A673 (cell line): ENCODE data around the gene ZFYVE21. TPM values are rescaled to one million over a fixed set of nuclear protein-coding genes. Genes with fewer than 3 reads are reported as not detected.
A peak's percentile ranks its signal among the peaks of the same experiment; 100 is the strongest.

Experiments used
- Bru-seq: library from RNA; stranded (reverse); fragments of 400-500 nt; gene quantifications from one replicate; lab custom pipeline; 2021; lab: Mats Ljungman, UMichigan
- BruChase-seq, 2 experiments: library from RNA; stranded (reverse); fragments of 400-500 nt; gene quantifications; one replicate each; lab custom pipeline; 2021; lab: Mats Ljungman, UMichigan
- BruUV-seq: library from RNA; stranded (reverse); fragments of 400-500 nt; replicated peaks from 2 replicates; lab custom pipeline; 2021; lab: Mats Ljungman, UMichigan
- CTCF ChIA-PET: fragments of 300-600 bp; sonication (Branson Sonifier 250); formaldehyde crosslinking; loops from one replicate; lab custom pipeline; 2022; ENCODE audit warnings: antibody characterized with exemption; lab: Charles Lee
- POLR2A ChIA-PET: fragments of 300-600 bp; sonication (Branson Sonifier 250); formaldehyde crosslinking; loops from one replicate; lab custom pipeline; 2022; ENCODE audit warnings: antibody characterized with exemption; ENCODE audit not compliant: low non-redundant PET; lab: Charles Lee
- DNase-seq: peaks from one replicate; pipeline ENCODE4 v3.0.0-alpha.2; 2015; ENCODE audit warnings: low spot score
- H3K27ac ChIP-seq: fragments of 200-600 bp; sonication (generic); 2 replicates; pipeline ENCODE4 v1.5.1; 2016; ENCODE audit warnings: mixed run types, low read depth, mild to moderate bottlenecking, mixed read lengths, antibody characterized with exemption, low read length; ENCODE audit not compliant: poor library complexity, severe bottlenecking
- H3K27me3 ChIP-seq: fragments of 200-600 bp; sonication (generic); replicated peaks from 2 replicates; pipeline ENCODE4 v1.6.1; 2017; ENCODE audit warnings: mixed run types, low read depth, mild to moderate bottlenecking, mixed read lengths, antibody characterized with exemption, low read length; ENCODE audit not compliant: insufficient read depth, poor library complexity
- H3K36me3 ChIP-seq: fragments of 200-600 bp; sonication (generic); 2 replicates; pipeline ENCODE4 v1.6.1; 2016; ENCODE audit warnings: mixed run types, mild to moderate bottlenecking, mixed read lengths, antibody characterized with exemption, low read length; ENCODE audit not compliant: insufficient read depth, poor library complexity, severe bottlenecking
- H3K4me1 ChIP-seq: fragments of 200-600 bp; sonication (generic); 2 replicates; pipeline ENCODE4 v1.6.1; 2017; ENCODE audit warnings: mixed run types, mild to moderate bottlenecking, mixed read lengths, antibody characterized with exemption, low read length; ENCODE audit not compliant: insufficient read depth, poor library complexity, severe bottlenecking
- H3K4me3 ChIP-seq: fragments of 200-600 bp; sonication (generic); 2 replicates; pipeline ENCODE4 v1.5.1; 2016; ENCODE audit warnings: low read depth, mixed run types, mild to moderate bottlenecking, mixed read lengths, low read length; ENCODE audit not compliant: poor library complexity, severe bottlenecking
- H3K9me3 ChIP-seq: fragments of 200-600 bp; sonication (generic); 2 replicates; pipeline ENCODE4 v1.6.1; 2016; ENCODE audit warnings: mixed run types, low read depth, mild to moderate bottlenecking, mixed read lengths, antibody characterized with exemption, low read length; ENCODE audit not compliant: poor library complexity, severe bottlenecking
- EZH2 ChIP-seq: fragments of 200-600 bp; sonication (generic); IDR thresholded peaks from 2 replicates; pipeline ENCODE4 v1.6.1; 2017; ENCODE audit warnings: borderline replicate concordance, low read depth, mild to moderate bottlenecking, mixed read lengths, antibody characterized with exemption, low read length; ENCODE audit not compliant: poor library complexity, severe bottlenecking
- intact Hi-C: fragments of 100-400 bp; cut with micrococcal nuclease; formaldehyde crosslinking; loops from one replicate; pipeline ENCODE4 v1.10.0; 2022; ENCODE audit not compliant: unreplicated experiment
- long read RNA-seq: library from polyadenylated mRNA; stranded (forward); transcript quantifications from one replicate; pipeline ENCODE4 v2.0.0, GENCODE V29; 2022
- total RNA-seq: library from RNA; stranded (reverse); gene quantifications from 2 replicates; pipeline ENCODE4 v1.2.3, GENCODE V29; 2021
- TF ChIP-seq, protein P1 (sequence below): fragments of 300-800, 200-600 bp; sonication (generic); conservative IDR thresholded peaks from 2 replicates; pipeline ENCODE4 v1.5.1; 2017; ENCODE audit warnings: low read depth, mild to moderate bottlenecking, antibody characterized with exemption, low read length, moderate library complexity, mixed read lengths

Gene ZFYVE21
- total RNA-seq (35.7 and 38.6 TPM in 2 replicates), Bru-seq, nascent RNA (percentile 58 among the genes with signal in this experiment), BruChase-seq, experiment 1, labeled RNA remaining after a 2-hour chase (percentile 79 among the genes with signal in this experiment), BruChase-seq, experiment 2, labeled RNA remaining after a 6-hour chase (percentile 72 among the genes with signal in this experiment)
- long read RNA-seq, transcript ZFYVE21-201 (8 exons, 1,521 nt) = minor isoform, 9 of 76 reads
- long read RNA-seq, transcript ZFYVE21-202 (7 exons, 1,383 nt) = major isoform, 56 of 76 reads
- long read RNA-seq, partial matches to known transcripts = 0 of 76 reads
- long read RNA-seq, other reads (novel, unspliced or antisense) = 10 of 76 reads

DNA sequence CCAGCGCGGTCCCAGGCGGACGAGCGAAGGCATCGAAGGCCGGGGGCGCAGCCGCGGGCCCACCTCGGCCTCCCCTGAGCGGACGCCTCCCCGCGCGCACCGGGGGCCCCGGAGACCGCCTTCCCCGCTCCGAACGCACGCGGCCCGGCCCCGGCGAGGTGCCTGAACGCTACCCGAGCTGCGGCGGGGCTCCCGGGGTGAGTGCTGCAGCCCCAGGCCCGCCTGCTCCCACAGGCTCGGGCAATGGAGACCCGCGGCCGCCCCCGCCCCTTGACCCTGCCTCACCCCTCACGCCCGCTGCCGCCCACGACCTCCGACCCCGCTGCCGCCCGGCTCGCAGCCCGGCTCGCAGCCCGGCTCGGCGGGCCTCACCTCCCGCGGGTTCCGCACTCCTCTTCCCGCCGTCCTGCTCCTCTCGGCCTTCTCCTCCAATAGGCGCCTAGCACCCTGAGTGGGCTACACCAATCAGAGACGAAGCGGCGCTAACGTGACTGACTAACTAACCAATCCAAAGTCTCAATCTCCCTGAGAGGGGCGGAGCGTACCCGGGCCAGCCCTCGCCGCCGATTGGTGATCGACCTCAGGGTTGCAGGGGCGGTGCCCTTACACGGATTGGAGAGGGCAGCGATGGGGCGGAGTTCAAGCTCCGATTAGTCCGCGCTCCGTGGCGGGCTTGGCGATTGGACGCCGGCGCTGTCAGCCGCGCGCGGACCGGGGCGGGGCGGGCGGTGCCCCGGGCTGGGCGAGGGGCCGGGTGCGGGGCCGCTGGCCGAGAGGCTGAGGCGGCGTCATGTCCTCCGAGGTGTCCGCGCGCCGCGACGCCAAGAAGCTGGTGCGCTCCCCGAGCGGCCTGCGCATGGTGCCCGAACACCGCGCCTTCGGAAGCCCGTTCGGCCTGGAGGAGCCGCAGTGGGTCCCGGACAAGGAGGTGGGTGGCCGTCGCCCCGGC is at the start of gene ZFYVE21, which contains the start of gene XRCC3:
Gene ZFYVE21, plus strand, starts transcription at position 759 of the 949 bp plus-strand sequence. Its CDS starts 32 bp downstream, at position 791.
Gene XRCC3, minus strand, starts transcription at position 400 of the 949 bp plus-strand sequence. CDS start 4,364 bp downstream, outside the sequence.
- H3K9me3 ChIP-seq = no peaks in the 10 kb centered on the region
- TF ChIP-seq EZH2 = no peak
- TF ChIP-seq, protein P1, sequence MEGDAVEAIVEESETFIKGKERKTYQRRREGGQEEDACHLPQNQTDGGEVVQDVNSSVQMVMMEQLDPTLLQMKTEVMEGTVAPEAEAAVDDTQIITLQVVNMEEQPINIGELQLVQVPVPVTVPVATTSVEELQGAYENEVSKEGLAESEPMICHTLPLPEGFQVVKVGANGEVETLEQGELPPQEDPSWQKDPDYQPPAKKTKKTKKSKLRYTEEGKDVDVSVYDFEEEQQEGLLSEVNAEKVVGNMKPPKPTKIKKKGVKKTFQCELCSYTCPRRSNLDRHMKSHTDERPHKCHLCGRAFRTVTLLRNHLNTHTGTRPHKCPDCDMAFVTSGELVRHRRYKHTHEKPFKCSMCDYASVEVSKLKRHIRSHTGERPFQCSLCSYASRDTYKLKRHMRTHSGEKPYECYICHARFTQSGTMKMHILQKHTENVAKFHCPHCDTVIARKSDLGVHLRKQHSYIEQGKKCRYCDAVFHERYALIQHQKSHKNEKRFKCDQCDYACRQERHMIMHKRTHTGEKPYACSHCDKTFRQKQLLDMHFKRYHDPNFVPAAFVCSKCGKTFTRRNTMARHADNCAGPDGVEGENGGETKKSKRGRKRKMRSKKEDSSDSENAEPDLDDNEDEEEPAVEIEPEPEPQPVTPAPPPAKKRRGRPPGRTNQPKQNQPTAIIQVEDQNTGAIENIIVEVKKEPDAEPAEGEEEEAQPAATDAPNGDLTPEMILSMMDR = no peak
- peaks cover 9% of the 10 kb centered on the region for H3K36me3 ChIP-seq
- no peaks in the 10 kb centered on the region for H3K27me3 ChIP-seq
- intact Hi-C loops = no loop called here
- ChIA-PET CTCF (no interaction called here), POLR2A (no interaction called here)
- peaks cover 26% of the 10 kb centered on the region for H3K4me1 ChIP-seq
- peak; percentile 99 for DNase-seq
- H3K4me3 ChIP-seq = peak within 1 kb of the TSS; percentile 79
- H3K27ac ChIP-seq = peak within 1 kb of the TSS; percentile 96
- no TSS peak for BruUV-seq

DNA sequence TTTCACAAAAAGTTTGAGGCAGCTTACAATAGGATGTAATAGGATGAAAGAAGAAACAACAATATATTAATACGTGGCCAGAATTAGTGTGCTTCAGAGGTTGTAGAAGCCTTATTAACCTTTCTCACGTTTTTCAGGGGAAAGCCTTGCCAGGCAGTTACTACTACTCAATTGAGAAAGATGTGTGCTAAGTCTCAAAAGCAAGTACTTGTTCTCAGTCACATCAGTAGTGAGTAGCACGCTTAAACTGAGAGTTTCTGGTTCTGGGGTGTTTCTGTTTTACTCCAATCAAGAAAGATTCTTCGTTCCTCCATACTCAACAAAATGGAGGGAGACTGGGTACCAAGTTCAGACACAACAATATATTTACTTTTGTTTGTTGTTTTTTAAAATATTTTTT is 47.9 kb upstream of the ZFYVE21 start:
- Histone ChIP-seq H3K9me3 (no peaks in the 10 kb centered on the region), H3K27ac (no peak overlapping the region), H3K4me1 (no peaks in the 10 kb centered on the region), H3K36me3 (peaks cover 57% of the 10 kb centered on the region), H3K4me3 (no peak overlapping the region), H3K27me3 (no peaks in the 10 kb centered on the region)
- POLR2A ChIA-PET = no interaction called here
- intact Hi-C loops = no loop called here
- TF ChIP-seq EZH2 = no peak
- TF ChIP-seq, protein P1 = no peak
- DNase-seq = no peak
- CTCF ChIA-PET = no interaction called here
- BruUV-seq = no TSS peak

DNA sequence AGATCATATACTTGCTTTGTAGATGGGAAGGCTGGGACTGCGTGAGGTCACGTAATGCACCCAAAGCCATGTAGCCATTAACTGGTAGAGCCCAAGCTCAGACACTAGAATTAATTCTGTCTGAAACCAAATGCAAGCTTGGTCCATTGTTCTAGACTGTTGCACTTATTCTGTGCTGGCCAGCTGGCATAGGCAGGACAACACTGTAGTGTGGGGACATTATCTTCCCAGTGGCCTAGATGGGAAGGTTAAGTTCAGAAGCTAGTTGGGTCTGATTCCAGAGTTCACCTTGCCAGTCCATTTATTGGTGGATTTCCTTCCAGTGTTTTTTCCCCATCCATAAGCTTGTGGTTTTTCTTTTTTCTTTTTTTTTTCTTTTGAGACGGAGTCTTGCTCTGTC is 47.5 kb upstream of the ZFYVE21 start:
- no peak for DNase-seq
- ChIA-PET CTCF (no interaction called here), POLR2A (no interaction called here)
- intact Hi-C loops = no loop called here
- BruUV-seq = no TSS peak
- Histone ChIP-seq H3K9me3 (no peaks in the 10 kb centered on the region), H3K4me1 (no peaks in the 10 kb centered on the region), H3K27ac (no peak overlapping the region), H3K36me3 (peaks cover 60% of the 10 kb centered on the region), H3K4me3 (no peak overlapping the region), H3K27me3 (no peaks in the 10 kb centered on the region)
- no peak for TF ChIP-seq EZH2
- TF ChIP-seq, protein P1 = no peak
